Endodermal cell (in vitro differentiated cells): ENCODE data around the gene DNASE1L3. TPM values are rescaled to one million over a fixed set of nuclear protein-coding genes. Genes with fewer than 3 reads are reported as not detected.

Experiments used
- DNase-seq: peaks from one replicate; pipeline ENCODE4 v3.0.0-alpha.2; 2017
- H3K27ac ChIP-seq: 2 replicates; pipeline ENCODE4 v1.5.1; 2013; ENCODE audit warnings: mild to moderate bottlenecking, low read depth, low read length, moderate library complexity
- H3K27me3 ChIP-seq: 2 replicates; pipeline ENCODE4 v1.6.1; 2013; ENCODE audit warnings: mild to moderate bottlenecking, low read length, moderate library complexity; ENCODE audit not compliant: insufficient read depth, control insufficient read depth, poor library complexity, severe bottlenecking
- H3K36me3 ChIP-seq: 2 replicates; pipeline ENCODE4 v1.7.0; 2013; ENCODE audit warnings: mild to moderate bottlenecking, low read length, moderate library complexity; ENCODE audit not compliant: control insufficient read depth, insufficient read depth
- H3K4me1 ChIP-seq: one replicate; pipeline ENCODE4 v1.7.0; 2013; ENCODE audit warnings: low read length; ENCODE audit not compliant: control insufficient read depth, insufficient read depth
- H3K4me3 ChIP-seq: 2 replicates; pipeline ENCODE4 v1.5.1; 2013; ENCODE audit warnings: mild to moderate bottlenecking, low read length, moderate library complexity
- H3K9ac ChIP-seq: 2 replicates; pipeline ENCODE4 v1.6.1; 2013; ENCODE audit warnings: mild to moderate bottlenecking, low read length, moderate library complexity; ENCODE audit not compliant: poor library complexity, severe bottlenecking; ENCODE audit errors: extremely low read depth
- H3K9me3 ChIP-seq: 2 replicates; pipeline ENCODE4 v1.6.1; 2013; ENCODE audit warnings: mild to moderate bottlenecking, low read length, moderate library complexity; ENCODE audit not compliant: control insufficient read depth
- H3K27ac Mint-ChIP-seq: 2 replicates; pipeline ENCODE4 v1.8.0; 2020; ENCODE audit warnings: mixed read lengths
- H3K27me3 Mint-ChIP-seq: 2 replicates; pipeline ENCODE4 v1.8.0; 2021; ENCODE audit warnings: mild to moderate bottlenecking, mixed read lengths; ENCODE audit not compliant: insufficient read depth
- H3K36me3 Mint-ChIP-seq: 2 replicates; pipeline ENCODE4 v1.8.0; 2020; ENCODE audit warnings: low read depth, mixed read lengths
- H3K4me1 Mint-ChIP-seq: 2 replicates; pipeline ENCODE4 v1.8.0; 2020; ENCODE audit warnings: mixed read lengths
- H3K4me3 Mint-ChIP-seq: 2 replicates; pipeline ENCODE4 v1.8.0; 2020; ENCODE audit warnings: mild to moderate bottlenecking, moderate library complexity, mixed read lengths
- H3K9me3 Mint-ChIP-seq: 2 replicates; pipeline ENCODE4 v1.8.0; 2020; ENCODE audit warnings: mild to moderate bottlenecking, mixed read lengths
- WGBS, 2 experiments: methylation state at CpG; one replicate each; pipeline versions ENCODE4 v1.1.5 to v1.1.7; 2013; ENCODE audit warnings: missing lambda C conversion rate in 2 of 2, mixed read lengths in 1 of 2; ENCODE audit not compliant: insufficient coverage in 1 of 2, insufficient read length in 1 of 2; 5-methylcytosine and 5-hydroxymethylcytosine counted together
- total RNA-seq, 2 donors: library from RNA; stranded (reverse); fragmentation: NEBNext Ultra II Directional in 1 of 2; extraction: Animal tissue kit (Norgen Biotek cat#: 25700) in 1 of 2; gene quantifications; 2 replicates in 1 of 2; 3 replicates in 1 of 2; pipeline ENCODE4 v1.2.1, GENCODE V29; 2021
- TF ChIP-seq, protein P1 (sequence below): fragments of 200-600 bp; sonication (generic); conservative IDR thresholded peaks from 2 replicates; pipeline ENCODE4 v1.5.0; 2021; ENCODE audit warnings: antibody characterized with exemption, mild to moderate bottlenecking

Gene DNASE1L3
- total RNA-seq, 2 donors from 2014 or later = not detected

DNA sequence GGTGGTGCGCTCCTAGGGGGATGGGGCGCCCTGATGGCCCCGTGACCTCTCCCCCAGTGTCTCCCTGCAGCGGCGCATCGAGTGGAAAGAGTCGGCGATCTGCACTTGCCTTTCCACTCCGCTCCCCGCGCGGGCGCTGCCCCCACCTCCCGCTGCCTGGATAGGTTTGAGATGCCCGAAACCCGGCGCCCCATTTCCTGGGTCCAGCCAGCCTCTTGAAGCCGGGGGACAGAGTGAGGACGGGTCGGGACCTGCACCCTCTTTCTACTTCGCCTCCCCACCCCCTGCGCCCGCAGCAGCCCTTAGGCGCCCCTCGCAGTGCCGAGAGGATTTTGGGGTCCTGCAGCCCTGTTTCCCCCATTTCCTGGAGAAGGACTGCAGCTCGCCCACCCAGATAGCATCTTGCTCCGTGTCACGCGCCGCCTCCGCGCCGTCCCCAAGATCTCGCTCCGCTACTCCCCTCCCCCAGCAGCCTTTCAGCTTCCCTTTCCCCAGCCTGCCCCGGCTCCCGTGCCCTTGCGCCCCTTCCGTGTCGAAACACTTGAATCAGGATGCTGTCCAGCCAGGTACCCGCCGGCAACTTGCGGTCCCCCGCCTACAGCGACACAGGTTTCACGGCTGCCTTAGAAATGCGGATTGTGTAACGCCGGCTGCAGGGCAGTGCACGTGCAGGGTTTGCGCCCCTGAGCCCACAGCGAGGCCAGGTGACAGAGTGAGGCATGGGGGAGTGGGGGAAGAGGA lies 27.3 kb upstream of the DNASE1L3 start:
- Histone ChIP-seq H3K27me3 (peaks cover 38% of the 10 kb centered on the region), H3K4me3 (peak overlapping the region; percentile 86), H3K9me3 (no peaks in the 10 kb centered on the region), H3K9ac (peak overlapping the region; percentile 41), H3K36me3 (no peaks in the 10 kb centered on the region), H3K4me1 (no peaks in the 10 kb centered on the region), H3K27ac (no peak overlapping the region)
- peak; percentile 77 for DNase-seq
- Mint-ChIP-seq H3K4me1 (peaks cover 20% of the 10 kb centered on the region), H3K27ac (no peak overlapping the region), H3K9me3 (no peaks in the 10 kb centered on the region), H3K27me3 (peaks cover 27% of the 10 kb centered on the region), H3K36me3 (no peaks in the 10 kb centered on the region), H3K4me3 (peak overlapping the region; percentile 80)
- TF ChIP-seq, protein P1, sequence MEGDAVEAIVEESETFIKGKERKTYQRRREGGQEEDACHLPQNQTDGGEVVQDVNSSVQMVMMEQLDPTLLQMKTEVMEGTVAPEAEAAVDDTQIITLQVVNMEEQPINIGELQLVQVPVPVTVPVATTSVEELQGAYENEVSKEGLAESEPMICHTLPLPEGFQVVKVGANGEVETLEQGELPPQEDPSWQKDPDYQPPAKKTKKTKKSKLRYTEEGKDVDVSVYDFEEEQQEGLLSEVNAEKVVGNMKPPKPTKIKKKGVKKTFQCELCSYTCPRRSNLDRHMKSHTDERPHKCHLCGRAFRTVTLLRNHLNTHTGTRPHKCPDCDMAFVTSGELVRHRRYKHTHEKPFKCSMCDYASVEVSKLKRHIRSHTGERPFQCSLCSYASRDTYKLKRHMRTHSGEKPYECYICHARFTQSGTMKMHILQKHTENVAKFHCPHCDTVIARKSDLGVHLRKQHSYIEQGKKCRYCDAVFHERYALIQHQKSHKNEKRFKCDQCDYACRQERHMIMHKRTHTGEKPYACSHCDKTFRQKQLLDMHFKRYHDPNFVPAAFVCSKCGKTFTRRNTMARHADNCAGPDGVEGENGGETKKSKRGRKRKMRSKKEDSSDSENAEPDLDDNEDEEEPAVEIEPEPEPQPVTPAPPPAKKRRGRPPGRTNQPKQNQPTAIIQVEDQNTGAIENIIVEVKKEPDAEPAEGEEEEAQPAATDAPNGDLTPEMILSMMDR = no peak
- 0 to 1% methylated on average over 28 to 53 of the region's 53 CpGs for WGBS, 2 experiments

DNA sequence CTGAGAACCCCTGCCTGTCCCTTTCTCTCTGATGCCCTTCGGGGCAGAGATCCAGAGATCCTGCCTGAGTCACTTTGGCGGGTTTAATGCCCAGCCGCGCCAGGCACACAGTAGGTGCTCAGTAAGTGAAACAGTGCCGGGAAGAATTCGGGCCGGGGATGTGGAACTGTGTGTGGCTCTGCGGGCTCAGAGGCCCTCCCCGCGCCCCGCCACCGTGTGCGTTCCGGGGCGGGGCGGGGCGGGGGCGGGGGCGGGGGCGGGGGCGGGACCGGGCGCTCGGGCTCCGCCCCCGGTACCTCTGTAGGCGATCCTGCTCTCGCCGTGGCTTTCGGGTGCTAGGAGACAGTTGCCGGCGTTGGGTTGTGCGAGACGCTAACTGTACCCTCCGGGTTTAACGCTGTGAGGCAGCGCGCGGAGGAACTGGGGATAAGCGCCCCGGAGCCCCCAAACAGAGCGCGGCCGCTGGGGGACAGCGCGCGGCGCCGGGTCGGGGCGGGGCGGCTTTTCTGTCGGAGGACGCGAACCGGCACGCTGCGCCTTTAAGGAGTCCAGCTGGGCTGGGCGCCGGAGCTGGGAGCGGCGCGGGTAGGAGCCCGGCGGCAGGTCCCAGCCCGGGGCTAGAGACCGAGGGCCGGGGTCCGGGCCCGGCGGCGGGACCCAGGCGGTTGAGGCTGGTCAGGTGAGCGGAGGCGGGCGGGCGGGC lies 26.6 kb upstream of the DNASE1L3 start, which contains the start of gene ABHD6:
TSS of gene ABHD6 (plus strand) at position 555 of the 703 bp plus-strand sequence. CDS start 18,795 bp downstream, outside the sequence.
- Mint-ChIP-seq H3K27ac (peak within 1 kb of the TSS; percentile 90), H3K36me3 (no peaks in the 10 kb centered on the region), H3K9me3 (no peaks in the 10 kb centered on the region), H3K27me3 (peaks cover 27% of the 10 kb centered on the region), H3K4me1 (peaks cover 20% of the 10 kb centered on the region), H3K4me3 (peak within 1 kb of the TSS; percentile 80)
- TF ChIP-seq, protein P1 = peak; percentile 29
- H3K9ac ChIP-seq = peak within 1 kb of the TSS; percentile 41
- no peaks in the 10 kb centered on the region for H3K36me3 ChIP-seq
- peak; percentile 93 for DNase-seq
- no peak within 1 kb of the TSS for H3K27ac ChIP-seq
- peak within 1 kb of the TSS; percentile 86 for H3K4me3 ChIP-seq
- WGBS, 2 experiments = 0 to 1% methylated on average over 26 to 75 of the region's 77 CpGs
- H3K27me3 ChIP-seq = peaks cover 41% of the 10 kb centered on the region
- H3K9me3 ChIP-seq = no peaks in the 10 kb centered on the region
- H3K4me1 ChIP-seq = no peaks in the 10 kb centered on the region

DNA sequence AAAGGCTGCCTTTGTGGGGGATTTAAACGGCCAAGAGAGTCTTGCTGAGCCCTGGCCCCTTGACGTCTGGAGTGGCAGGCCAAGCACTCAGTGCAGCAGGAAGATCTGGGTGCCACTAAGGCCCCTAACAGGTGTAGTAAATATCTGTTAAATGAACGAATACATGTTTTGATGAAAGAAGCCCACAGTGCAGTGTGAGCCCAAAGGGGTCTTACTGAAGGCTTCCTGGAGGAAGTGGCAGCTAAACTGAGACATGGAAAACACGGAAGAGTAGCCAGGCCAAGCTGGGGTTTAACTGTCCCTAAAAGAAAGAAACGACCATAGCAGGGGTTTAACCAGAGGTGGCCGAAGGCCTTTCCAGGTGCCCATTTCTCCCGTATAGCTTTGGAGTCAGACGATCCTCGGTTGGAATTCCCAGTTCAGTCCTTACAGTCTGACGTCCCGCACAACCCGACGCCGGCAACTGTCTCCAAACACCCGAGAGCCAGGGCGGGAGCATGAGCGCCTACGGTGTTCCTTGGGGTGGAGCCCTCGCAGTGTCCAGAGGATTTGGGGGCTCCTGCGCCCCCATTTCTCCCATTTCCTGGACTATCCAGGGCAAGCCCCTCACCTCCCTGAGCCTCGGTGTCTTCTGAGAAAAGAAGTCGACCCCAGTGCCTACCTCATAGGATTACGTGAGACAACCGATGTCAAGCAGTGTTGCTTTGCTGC lies 25.9 kb upstream of the DNASE1L3 start:
- peak overlapping the region; percentile 90 for H3K27ac Mint-ChIP-seq
- H3K4me3 Mint-ChIP-seq = peak overlapping the region; percentile 80
- H3K4me1 Mint-ChIP-seq = peaks cover 20% of the 10 kb centered on the region
- H3K27me3 Mint-ChIP-seq = peaks cover 30% of the 10 kb centered on the region
- TF ChIP-seq, protein P1 = no peak
- H3K9me3 Mint-ChIP-seq = no peaks in the 10 kb centered on the region
- Histone ChIP-seq H3K27me3 (peaks cover 44% of the 10 kb centered on the region), H3K9me3 (no peaks in the 10 kb centered on the region), H3K9ac (no peak overlapping the region), H3K27ac (no peak overlapping the region), H3K36me3 (no peaks in the 10 kb centered on the region), H3K4me1 (no peaks in the 10 kb centered on the region), H3K4me3 (peak overlapping the region; percentile 86)
- peak; percentile 80 for DNase-seq
- WGBS, 2 experiments = 30 to 41% methylated on average over 13 to 24 of the region's 24 CpGs
- no peaks in the 10 kb centered on the region for H3K36me3 Mint-ChIP-seq
